ENCODE results near the gene STARD3NL. TPM values are rescaled to one million over a fixed set of nuclear protein-coding genes. Genes with fewer than 3 reads are reported as not detected.
A peak's percentile ranks its signal among the peaks of the same experiment; 100 is the strongest.

The STARD3NL gene
- total and polyA plus RNA-seq, 2 of the 13 experiments (the other 11 are each of a cell fraction or from before 2014, with no cell fraction given) = 37.3 to 42.3 TPM

DNA sequence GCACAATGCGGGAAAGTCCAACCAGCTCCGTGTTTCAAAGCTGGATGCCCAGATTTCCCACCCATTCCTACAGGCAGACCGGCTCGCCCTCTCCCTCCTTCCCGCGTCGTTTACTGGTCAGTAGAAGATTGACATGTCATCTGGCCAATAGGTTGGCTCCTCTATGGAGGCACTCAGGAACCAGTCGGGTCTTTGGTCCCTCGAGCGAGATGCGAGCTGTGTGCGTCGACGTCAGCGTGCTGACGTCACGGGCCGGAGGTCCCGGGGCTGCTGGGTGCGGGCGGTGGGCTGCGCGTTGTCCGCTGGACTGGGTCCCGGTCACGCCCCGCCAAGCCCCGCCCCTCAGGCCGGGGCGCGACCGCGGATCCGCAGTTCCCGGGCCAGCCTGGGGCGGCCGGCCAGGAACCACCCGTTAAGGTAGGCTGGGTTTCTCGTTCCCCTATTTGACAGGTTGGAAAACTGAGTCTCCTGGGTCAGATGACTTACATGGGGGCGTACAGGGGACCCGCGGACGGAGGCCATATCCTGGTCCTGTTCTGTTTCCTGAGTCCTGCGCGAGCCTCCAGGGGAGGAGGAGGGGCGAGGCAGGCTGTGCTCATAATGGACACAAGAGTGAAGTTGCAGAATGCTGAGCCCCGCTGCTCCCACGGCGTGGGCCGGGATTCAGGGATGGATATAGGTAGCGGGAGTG, at the start of gene STARD3NL (continued):
- peak; percentile 66 for TF ChIP-seq UBTF (CRISPR knock-in tag; IDR thresholded peaks at IDR 0.05)
- TF ChIP-seq ZNF616 (CRISPR knock-in tag; IDR thresholded peaks at IDR 0.05; ENCODE audit: low read depth) = no peak
- TF ChIP-seq POLR2A (IDR thresholded peaks at IDR 0.05; ENCODE audit: insufficient read depth in 1 of 2, low read depth in 2 of 2, low read length in 2 of 2) = peak; percentile 62 to 71
- TF ChIP-seq ARID3A (IDR thresholded peaks at IDR 0.05; ENCODE audit: low read depth, low read length) = no peak
- no peak for TF ChIP-seq HNF4G (IDR thresholded peaks at IDR 0.05; ENCODE audit: borderline replicate concordance, low read depth, low read length)
- TF ChIP-seq HNF4G (CRISPR knock-in tag; IDR thresholded peaks at IDR 0.05; ENCODE audit: borderline replicate concordance, low read depth) = no peak
- TF ChIP-seq ZNF143 (CRISPR knock-in tag; IDR thresholded peaks at IDR 0.05) = peak; percentile 85
- no peak for TF ChIP-seq ZNF264 (CRISPR knock-in tag; IDR thresholded peaks at IDR 0.05)
- TF ChIP-seq MED8 (CRISPR knock-in tag; IDR thresholded peaks at IDR 0.05; ENCODE audit: insufficient replicate concordance) = peak; percentile 33
- TF ChIP-seq MAX (IDR thresholded peaks at IDR 0.05) = peak; percentile 88
- TF ChIP-seq SNRNP70 (IDR thresholded peaks at IDR 0.05; ENCODE audit: low read depth, low read length) = no peak
- TF ChIP-seq RXRA (CRISPR knock-in tag; IDR thresholded peaks at IDR 0.05) = no peak; the same call in 1 of the 2 replicates
- TF ChIP-seq SMAD9 (CRISPR knock-in tag; IDR thresholded peaks at IDR 0.05) = no peak
- TF ChIP-seq ZNF709 (CRISPR knock-in tag; IDR thresholded peaks at IDR 0.05) = 0 out of 2 replicates have a peak, but pooled peaks have one; percentile 75
- TF ChIP-seq ZSCAN29 (CRISPR knock-in tag; conservative IDR thresholded peaks at IDR 0.05) = no peak
- TF ChIP-seq, protein P1, sequence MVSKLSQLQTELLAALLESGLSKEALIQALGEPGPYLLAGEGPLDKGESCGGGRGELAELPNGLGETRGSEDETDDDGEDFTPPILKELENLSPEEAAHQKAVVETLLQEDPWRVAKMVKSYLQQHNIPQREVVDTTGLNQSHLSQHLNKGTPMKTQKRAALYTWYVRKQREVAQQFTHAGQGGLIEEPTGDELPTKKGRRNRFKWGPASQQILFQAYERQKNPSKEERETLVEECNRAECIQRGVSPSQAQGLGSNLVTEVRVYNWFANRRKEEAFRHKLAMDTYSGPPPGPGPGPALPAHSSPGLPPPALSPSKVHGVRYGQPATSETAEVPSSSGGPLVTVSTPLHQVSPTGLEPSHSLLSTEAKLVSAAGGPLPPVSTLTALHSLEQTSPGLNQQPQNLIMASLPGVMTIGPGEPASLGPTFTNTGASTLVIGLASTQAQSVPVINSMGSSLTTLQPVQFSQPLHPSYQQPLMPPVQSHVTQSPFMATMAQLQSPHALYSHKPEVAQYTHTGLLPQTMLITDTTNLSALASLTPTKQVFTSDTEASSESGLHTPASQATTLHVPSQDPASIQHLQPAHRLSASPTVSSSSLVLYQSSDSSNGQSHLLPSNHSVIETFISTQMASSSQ (IDR thresholded peaks at IDR 0.05; ENCODE audit: low read depth) = no peak
- TF ChIP-seq, protein P1 (CRISPR knock-in tag; IDR thresholded peaks at IDR 0.05; ENCODE audit: borderline replicate concordance) = peak; percentile 17; the same call in 1 of the 2 replicates
- TF ChIP-seq JUN (CRISPR knock-in tag; IDR thresholded peaks at IDR 0.05) = no peak
- TF ChIP-seq ZNF251 (CRISPR knock-in tag; IDR thresholded peaks at IDR 0.05) = no peak
- 0 out of 2 replicates have a peak, but pooled peaks have one; percentile 57 for TF ChIP-seq ZNF776 (CRISPR knock-in tag; IDR thresholded peaks at IDR 0.05)
- TF ChIP-seq ZNF775 (CRISPR knock-in tag; IDR thresholded peaks at IDR 0.05; ENCODE audit: borderline replicate concordance) = no peak
- no peak; the same call in 1 of the 2 replicates for TF ChIP-seq ZNF337 (CRISPR knock-in tag; IDR thresholded peaks at IDR 0.05; ENCODE audit: borderline replicate concordance, low read depth)
- TF ChIP-seq ELF1 (CRISPR knock-in tag; IDR thresholded peaks at IDR 0.05) = peak; percentile 72
